ENCODE results near the gene LRRC28. TPM values are rescaled to one million over a fixed set of nuclear protein-coding genes. Genes with fewer than 3 reads are reported as not detected.

The LRRC28 gene
- total RNA-seq, 1 donor: 27.6 TPM

DNA sequence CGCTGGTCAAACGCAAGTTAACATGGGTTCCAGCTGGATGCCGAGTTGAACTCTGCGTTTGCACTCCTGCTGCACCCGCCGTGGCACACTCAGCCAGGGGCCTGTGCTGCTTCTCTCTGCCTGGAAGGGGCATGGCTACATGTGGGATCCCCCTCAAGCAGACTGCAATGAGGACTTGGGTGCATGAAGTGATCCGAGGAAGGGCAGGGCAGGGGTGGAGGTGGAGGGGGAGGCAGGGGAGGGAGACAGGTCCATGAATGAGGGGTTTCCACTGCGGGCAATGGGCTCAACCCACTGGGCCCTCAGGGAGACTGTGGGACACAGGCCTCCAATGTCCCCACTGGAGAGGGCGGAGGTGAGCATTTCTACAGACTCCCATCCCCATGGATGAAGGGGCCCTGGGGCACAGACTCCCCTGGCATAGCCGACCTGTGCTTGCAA, 172.9 kb downstream of the LRRC28 start:
- TF ChIP-seq, protein P1, sequence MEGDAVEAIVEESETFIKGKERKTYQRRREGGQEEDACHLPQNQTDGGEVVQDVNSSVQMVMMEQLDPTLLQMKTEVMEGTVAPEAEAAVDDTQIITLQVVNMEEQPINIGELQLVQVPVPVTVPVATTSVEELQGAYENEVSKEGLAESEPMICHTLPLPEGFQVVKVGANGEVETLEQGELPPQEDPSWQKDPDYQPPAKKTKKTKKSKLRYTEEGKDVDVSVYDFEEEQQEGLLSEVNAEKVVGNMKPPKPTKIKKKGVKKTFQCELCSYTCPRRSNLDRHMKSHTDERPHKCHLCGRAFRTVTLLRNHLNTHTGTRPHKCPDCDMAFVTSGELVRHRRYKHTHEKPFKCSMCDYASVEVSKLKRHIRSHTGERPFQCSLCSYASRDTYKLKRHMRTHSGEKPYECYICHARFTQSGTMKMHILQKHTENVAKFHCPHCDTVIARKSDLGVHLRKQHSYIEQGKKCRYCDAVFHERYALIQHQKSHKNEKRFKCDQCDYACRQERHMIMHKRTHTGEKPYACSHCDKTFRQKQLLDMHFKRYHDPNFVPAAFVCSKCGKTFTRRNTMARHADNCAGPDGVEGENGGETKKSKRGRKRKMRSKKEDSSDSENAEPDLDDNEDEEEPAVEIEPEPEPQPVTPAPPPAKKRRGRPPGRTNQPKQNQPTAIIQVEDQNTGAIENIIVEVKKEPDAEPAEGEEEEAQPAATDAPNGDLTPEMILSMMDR (IDR thresholded peaks at IDR 0.05; ENCODE audit: insufficient read depth, low read depth, low read length): no peak
- H3K4me3 ChIP-seq (ENCODE audit: low read depth, low read length): no peak overlapping the region
- no peak for DNase-seq (ENCODE audit: low read depth)

DNA sequence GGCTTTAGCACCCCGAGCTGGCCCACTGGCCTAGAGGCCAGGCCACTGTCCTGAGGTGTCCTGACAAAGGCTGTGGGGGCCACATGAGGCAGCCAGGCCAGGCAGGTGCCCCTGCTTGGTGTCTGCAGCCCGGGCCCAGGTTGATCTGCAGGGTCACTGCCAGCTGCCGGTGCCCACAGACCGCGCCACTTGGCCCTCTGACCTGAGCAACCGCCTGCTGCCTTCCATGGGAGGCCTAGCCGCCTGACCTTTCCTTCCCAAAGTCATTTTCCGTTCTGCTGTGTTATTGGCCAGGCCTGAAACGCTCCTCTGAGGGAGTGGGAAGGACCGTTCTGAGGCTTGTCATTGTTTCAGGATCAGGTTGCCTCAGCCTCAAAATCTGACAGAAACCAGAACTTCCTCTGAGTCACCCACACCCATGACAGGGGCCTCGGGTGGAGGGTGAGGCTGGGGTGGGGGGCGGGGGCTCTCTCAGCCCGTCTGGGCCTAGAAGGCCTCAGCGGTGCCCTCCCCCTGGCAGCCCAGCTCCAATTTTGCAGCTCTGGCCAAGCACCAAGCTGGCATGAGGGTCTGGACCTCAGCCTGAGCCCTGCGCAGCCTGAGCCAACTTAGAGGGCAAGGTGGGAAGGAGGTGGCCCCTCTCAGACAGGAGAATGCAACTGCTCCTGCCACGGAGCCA, 173.8 kb downstream of the LRRC28 start:
- TF ChIP-seq, protein P1 (IDR thresholded peaks at IDR 0.05; ENCODE audit: insufficient read depth, low read depth, low read length): no peak
- H3K4me3 ChIP-seq (ENCODE audit: low read depth, low read length): no peak overlapping the region
- DNase-seq (ENCODE audit: low read depth): peak; percentile 97

DNA sequence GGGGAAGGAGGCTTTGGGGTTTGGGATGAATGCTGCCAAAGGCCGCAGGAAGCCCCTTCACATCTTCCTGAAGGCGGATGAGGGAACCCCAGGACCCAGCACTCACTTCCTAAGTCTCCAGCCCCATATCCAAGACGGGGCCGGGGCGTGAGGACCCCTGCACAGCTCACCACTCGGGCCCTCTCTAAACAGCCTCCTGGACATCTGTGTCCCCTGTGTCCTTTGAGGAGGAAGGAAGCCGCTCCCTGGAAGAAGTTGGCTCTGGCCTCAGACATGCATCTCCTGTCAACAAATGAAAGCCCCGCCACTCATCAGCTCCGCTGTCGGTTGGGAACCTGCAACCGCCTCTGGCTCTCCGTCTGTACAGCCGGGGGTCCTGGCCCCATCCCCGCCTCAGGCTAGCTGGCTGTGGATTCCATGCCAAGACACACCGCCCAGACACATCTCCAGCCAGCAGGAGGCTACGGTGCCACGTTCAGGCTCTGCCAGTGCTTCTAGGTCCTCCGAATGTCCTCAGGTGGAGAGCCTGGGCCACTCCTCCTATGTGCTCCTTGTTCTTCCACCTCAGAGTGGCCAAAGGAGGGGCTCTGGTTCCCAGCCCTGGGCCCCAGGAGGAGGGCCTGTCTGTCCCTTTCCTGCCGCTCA, 174.5 kb downstream of the LRRC28 start:
- TF ChIP-seq, protein P1 (IDR thresholded peaks at IDR 0.05; ENCODE audit: insufficient read depth, low read depth, low read length): peak; percentile 22
- DNase-seq (ENCODE audit: low read depth): no peak
- no peak overlapping the region for H3K4me3 ChIP-seq (ENCODE audit: low read depth, low read length)

DNA sequence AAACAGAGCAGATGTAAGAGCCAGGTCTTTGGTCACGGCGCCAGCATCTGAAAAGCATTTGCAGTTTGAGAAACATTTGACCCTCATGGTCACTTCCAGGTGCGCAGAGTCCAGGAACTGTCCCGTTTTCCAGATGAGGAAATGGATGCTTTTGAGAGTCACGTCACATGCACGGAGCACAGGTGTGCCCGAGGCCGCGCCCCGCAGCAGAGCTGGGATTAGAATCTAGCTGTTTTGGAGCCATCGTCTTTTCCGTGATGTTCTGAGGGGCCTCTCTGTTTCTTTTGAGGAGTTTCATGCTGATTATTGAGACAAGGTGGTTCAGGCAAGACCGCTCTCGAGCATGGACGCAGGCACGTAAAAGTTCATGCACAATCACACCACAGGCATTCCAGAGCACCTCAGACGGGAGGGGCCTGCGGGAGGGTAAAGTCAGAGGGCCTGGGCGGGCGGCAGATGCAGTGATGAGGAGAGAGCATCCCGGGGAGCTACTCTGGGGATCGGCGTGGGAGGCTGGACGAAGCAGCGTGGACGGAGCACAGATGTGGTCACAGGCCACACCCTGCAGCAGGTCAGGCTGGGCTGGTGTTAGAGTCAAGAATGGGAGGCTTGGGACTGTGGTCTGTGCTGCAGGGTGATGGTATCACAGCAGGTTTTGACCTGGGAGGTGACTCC, 175.3 kb downstream of the LRRC28 start:
- no peak overlapping the region for H3K4me3 ChIP-seq (ENCODE audit: low read depth, low read length)
- TF ChIP-seq, protein P1 (IDR thresholded peaks at IDR 0.05; ENCODE audit: insufficient read depth, low read depth, low read length): no peak
- no peak for DNase-seq (ENCODE audit: low read depth)

DNA sequence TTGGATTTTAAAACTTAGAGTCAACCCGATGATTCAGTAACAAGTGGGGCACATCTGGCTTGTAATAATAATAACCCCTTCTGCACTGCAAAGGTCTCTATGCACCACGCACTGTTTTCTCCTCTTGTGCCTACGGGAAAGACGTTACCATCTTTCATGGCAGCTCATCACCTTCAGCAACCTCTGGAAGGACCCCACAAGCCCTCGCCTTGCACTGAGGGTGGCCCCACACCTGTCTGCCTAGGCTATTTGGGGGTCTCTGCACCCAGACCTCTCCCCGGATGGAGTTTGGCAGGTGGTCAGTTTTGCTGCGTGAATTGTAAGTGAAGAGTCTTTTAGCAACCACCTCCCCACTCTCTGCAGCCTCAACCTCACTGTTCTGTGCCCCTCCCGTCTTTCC, 175.9 kb downstream of the LRRC28 start:
- no peak for DNase-seq (ENCODE audit: low read depth)
- TF ChIP-seq, protein P1 (IDR thresholded peaks at IDR 0.05; ENCODE audit: insufficient read depth, low read depth, low read length): no peak

DNA sequence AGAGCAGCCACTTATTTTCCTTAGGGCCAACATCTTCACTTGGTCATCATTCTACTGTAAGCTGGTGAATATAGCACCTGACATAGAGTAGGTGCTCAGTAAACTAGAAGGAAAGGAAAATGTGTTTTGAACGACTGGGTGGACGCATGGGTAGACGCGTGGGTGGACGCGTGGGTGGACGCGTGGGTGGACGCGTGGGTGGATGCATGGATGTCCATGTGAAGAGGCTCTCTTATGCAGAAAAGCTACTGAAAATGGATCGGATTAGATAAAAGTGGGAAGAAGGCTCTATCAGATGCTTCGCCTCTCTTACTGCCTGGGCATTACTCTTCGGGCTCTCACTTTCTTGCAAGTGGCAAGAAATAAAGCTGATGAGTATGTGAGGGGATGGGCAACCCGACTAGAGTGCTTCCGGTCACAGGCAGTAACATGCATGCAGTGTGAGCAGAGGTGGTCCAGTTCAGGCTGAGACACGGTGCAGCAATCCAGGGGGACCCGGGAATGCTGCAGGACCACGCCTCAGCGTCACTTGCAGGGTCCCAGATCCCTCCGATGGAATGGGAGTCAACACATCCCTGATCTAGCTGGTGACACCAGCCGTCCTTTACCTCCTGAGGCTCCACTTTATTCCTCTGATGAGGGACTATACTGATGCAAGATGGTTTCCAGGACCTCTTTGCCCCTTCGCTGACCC, 176.5 kb downstream of the LRRC28 start:
- no peak for DNase-seq (ENCODE audit: low read depth)
- H3K4me3 ChIP-seq (ENCODE audit: low read depth, low read length): no peak overlapping the region
- TF ChIP-seq, protein P1 (IDR thresholded peaks at IDR 0.05; ENCODE audit: insufficient read depth, low read depth, low read length): no peak

More for the DNA sequence above, 175.9 kb downstream of the LRRC28 start:
- H3K4me3 ChIP-seq (ENCODE audit: low read depth, low read length): no peak overlapping the region
